22Rv1 (cell line): ENCODE data around the gene HLA-F.

ENCODE experiments used
- H3K27ac ChIP-seq: fragments of 450-650 bp; 2 replicates; pipeline ENCODE4 v1.5.1; 2017
- ZFX ChIP-seq: fragments of 450-650 bp; IDR thresholded peaks from 2 replicates; pipeline ENCODE4 v1.6.1; 2017; ENCODE audit warnings: antibody characterized with exemption, borderline replicate concordance
- TF ChIP-seq, protein P1 (sequence below): fragments of 450-650 bp; IDR thresholded peaks from 2 replicates; pipeline ENCODE4 v1.5.1; 2017; ENCODE audit warnings: mild to moderate bottlenecking

Gene HLA-F

DNA sequence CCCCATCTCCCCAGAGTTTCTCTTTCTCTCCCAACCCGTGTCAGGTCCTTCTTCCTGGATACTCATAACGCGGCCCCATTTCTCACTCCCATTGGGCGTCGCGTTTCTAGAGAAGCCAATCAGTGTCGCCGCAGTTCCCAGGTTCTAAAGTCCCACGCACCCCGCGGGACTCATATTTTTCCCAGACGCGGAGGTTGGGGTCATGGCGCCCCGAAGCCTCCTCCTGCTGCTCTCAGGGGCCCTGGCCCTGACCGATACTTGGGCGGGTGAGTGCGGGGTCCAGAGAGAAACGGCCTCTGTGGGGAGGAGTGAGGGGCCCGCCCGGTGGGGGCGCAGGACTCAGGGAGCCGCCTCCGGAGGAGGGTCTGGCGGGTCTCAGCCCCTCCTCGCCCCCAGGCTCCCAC, at the start of gene HLA-F:
Gene HLA-F, plus strand, starts transcription at position 173 of the 404 bp plus-strand sequence. Its CDS starts 30 bp downstream, at position 203.
- TF ChIP-seq, protein P1, sequence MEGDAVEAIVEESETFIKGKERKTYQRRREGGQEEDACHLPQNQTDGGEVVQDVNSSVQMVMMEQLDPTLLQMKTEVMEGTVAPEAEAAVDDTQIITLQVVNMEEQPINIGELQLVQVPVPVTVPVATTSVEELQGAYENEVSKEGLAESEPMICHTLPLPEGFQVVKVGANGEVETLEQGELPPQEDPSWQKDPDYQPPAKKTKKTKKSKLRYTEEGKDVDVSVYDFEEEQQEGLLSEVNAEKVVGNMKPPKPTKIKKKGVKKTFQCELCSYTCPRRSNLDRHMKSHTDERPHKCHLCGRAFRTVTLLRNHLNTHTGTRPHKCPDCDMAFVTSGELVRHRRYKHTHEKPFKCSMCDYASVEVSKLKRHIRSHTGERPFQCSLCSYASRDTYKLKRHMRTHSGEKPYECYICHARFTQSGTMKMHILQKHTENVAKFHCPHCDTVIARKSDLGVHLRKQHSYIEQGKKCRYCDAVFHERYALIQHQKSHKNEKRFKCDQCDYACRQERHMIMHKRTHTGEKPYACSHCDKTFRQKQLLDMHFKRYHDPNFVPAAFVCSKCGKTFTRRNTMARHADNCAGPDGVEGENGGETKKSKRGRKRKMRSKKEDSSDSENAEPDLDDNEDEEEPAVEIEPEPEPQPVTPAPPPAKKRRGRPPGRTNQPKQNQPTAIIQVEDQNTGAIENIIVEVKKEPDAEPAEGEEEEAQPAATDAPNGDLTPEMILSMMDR, result no peak
- TF ChIP-seq ZFX, result no peak
- no peak within 1 kb of the TSS for H3K27ac ChIP-seq

DNA sequence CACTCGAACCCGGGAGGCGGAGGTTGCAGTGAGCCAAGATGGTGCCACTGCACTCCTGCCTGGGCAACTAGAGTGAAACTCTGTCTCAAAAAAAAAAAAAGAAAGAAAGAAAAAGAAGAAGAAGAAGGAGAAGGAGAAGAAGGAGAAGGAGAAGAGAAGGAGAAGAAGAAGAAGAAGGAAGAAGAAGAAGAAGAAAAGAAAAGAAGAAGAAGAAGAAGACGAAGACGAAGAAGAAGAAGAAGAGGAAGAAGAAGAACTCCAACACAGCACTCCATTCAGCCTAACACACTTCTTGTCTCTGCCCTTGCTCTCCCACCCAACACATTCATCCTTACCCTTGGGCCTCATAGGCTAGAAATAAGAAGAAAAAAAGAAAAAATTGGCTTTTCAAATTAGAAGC, 49.2 kb upstream of the HLA-F start:
- H3K27ac ChIP-seq, result no peak overlapping the region
- TF ChIP-seq, protein P1, result no peak
- TF ChIP-seq ZFX, result no peak

DNA sequence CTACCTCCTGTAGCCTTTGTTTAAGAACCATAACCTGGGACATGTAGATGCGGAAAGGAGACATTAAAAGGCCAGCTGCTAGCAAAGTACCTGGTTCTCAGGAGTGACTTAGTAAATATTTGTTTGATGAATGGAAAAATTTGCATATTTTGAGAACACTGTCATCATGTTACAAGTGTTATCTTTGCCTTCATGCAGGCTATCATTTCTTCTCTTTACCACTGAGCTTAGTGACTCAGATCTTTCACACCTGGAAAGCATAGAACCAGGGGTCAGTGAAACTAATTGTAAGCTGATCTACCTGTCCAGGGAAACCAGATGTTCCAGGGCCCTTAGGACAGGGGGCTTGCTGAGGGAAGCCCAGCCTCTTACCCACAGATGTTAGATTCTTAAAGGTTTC, 47.7 kb upstream of the HLA-F start:
- no peak overlapping the region for H3K27ac ChIP-seq
- TF ChIP-seq, protein P1, result no peak
- no peak for TF ChIP-seq ZFX

DNA sequence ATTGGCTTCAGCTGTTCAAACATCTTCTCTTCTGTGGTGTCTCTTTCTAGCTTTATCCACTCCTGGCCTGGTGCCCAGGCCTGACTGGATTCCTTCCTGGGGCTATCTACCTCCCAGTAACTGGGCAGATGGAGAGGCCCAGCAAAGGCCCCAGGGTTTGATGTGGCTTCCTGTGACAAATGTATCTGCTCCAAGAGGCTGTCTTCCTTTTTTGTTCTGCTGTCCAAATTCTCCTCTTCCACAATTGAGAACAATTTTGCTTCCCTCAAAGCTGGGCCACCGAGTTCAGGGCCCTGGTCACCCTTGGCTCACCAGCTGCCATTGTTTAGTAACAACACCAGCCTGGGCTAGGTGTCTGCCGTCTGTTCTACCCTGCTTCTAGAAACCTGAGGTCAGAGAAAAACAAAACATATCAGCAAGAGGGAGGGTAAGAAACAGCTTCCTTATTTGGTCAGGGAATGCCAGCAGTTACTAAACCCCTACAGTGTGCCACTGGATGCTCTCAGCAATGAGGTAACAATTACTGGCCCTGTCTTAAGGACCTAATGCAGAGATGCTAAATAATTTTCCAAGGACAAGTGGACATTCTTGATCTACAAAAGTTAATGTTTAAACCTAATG, 46.1 kb upstream of the HLA-F start:
- H3K27ac ChIP-seq, result no peak overlapping the region
- TF ChIP-seq ZFX, result no peak
- TF ChIP-seq, protein P1, result no peak

DNA sequence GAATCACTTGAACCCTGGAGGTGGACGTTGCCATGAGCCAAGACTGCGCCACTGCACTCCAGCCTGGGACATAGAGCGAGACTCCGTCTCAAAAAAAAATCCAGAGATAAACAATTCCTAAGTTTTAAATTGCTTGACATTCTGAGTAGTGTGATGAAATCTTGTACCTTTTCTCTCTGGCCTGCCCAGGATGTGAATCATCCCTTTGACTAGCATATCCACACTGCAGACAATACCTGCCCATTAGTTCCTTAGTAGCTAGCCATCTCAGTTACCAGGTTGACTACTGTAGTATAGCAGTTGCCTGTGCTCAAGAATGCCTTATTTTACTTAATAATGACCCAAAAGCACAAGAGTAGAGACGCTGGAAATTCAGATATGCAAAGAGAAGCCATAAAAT, 45.1 kb upstream of the HLA-F start:
- H3K27ac ChIP-seq, result no peak overlapping the region
- TF ChIP-seq, protein P1, result no peak
- TF ChIP-seq ZFX, result no peak

DNA sequence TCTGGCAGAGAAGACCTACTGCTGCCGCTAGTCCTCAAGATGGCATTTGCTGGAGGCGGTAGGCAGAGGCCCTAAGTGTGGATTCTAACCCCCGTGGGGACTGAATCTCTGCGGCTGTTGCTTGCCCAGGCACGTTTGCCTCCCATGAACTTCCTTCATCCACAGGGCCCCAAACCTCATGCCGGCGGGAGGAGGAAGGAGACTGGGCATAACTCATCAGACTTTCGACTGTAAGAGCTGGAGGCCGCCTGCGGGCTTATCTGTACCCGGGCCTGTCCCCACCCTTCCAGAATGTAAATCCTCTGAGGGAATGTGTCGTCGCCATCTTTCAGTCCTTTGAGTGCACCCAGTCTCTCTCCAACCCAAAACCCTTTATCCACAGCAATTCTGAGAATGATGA, 43.3 kb upstream of the HLA-F start:
- TF ChIP-seq, protein P1, result no peak
- no peak for TF ChIP-seq ZFX
- no peak overlapping the region for H3K27ac ChIP-seq

DNA sequence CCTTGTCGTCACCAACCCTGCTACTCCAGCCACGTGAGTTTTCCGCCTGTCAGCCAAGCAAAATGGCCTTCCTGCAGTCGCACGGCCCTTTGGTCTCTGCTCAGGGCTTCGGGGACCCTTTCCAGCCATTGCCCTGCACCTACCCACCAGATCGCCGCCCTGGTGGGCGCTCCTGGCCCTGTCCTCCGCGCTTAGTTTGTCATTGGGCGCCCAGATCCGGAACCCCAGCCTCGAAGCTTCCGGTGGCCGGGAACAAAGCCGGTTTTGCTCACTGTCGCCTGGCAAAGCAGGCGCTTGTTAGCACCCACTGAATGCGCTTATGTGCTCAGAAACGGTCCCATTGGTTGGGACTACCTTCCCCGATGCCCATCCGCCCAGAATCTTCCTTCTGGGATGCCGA, 42.8 kb upstream of the HLA-F start:
- H3K27ac ChIP-seq, result no peak overlapping the region
- TF ChIP-seq, protein P1, result no peak
